Activated CD8-positive, alpha-beta memory T cell treated with anti-CD3 and anti-CD28 coated beads, Interleukin-2, amount 50 U/mL, for 1 hour (primary cell): ENCODE results near the gene PRC1.

Experiments
- DNase-seq: peaks from one replicate; pipeline ENCODE4 v3.0.0-alpha.2; 2020; ENCODE audit errors: extremely low read depth

Gene PRC1

GRCh38 chr15:90989040-90989768 lies 5.1 kb downstream of the PRC1 start:
- DNase-seq: no peak

GRCh38 chr15:90988296-90988695 lies 6.0 kb downstream of the PRC1 start:
- no peak for DNase-seq

- no peak for DNase-seq
Observed at GRCh38 chr15:90987561-90988141, 6.7 kb downstream of the PRC1 start.

- no peak for DNase-seq
Observed at GRCh38 chr15:90986790-90987507, 7.4 kb downstream of the PRC1 start.

GRCh38 chr15:90982135-90982534 lies 12.2 kb downstream of the PRC1 start:
- no peak for DNase-seq

- no peak for DNase-seq
Observed at GRCh38 chr15:90981681-90982080, 12.7 kb downstream of the PRC1 start.

GRCh38 chr15:90979582-90979981 lies 14.8 kb downstream of the PRC1 start:
- DNase-seq: no peak

GRCh38 chr15:90974216-90974615 lies 20.1 kb downstream of the PRC1 start:
- DNase-seq: no peak

GRCh38 chr15:90972133-90972532 lies 22.2 kb downstream of the PRC1 start:
- no peak for DNase-seq

- no peak for DNase-seq
Observed at GRCh38 chr15:90970274-90970673, 24.1 kb downstream of the PRC1 start.

GRCh38 chr15:90968434-90968833 lies 25.9 kb downstream of the PRC1 start:
- DNase-seq: no peak

- DNase-seq: no peak
Observed at GRCh38 chr15:90967206-90967605, 27.1 kb downstream of the PRC1 start.

GRCh38 chr15:90966262-90966661 lies 28.1 kb downstream of the PRC1 start:
- no peak for DNase-seq

- no peak for DNase-seq
Observed at GRCh38 chr15:90962021-90962420, 32.3 kb downstream of the PRC1 start.

- no peak for DNase-seq
Observed at GRCh38 chr15:90960298-90961091, 33.8 kb downstream of the PRC1 start.

- DNase-seq: no peak
Observed at GRCh38 chr15:90959894-90960293, 34.4 kb downstream of the PRC1 start.

- DNase-seq: no peak
Observed at GRCh38 chr15:90959028-90959595, 35.2 kb downstream of the PRC1 start.

GRCh38 chr15:90957791-90958190 lies 36.5 kb downstream of the PRC1 start:
- DNase-seq: no peak

GRCh38 chr15:90957031-90957790 lies 37.1 kb downstream of the PRC1 start:
- no peak for DNase-seq

- no peak for DNase-seq
Observed at GRCh38 chr15:90956274-90957030, 37.9 kb downstream of the PRC1 start.
